ENCODE results near the gene LILRB3.

GRCh38 chr19:54169149-54169740 lies 53.6 kb downstream of the LILRB3 start:
- TF ChIP-seq CTCF (conservative IDR thresholded peaks at IDR 0.05; ENCODE audit: low read depth in 2 of 2) (no peak), EZH2 (IDR thresholded peaks at IDR 0.05; ENCODE audit: low read depth, unreplicated experiment) (no peak), POLR2AphosphoS5 (IDR thresholded peaks at IDR 0.05; ENCODE audit: low read depth) (no peak), CREB1 (CRISPR knock-in tag; IDR thresholded peaks at IDR 0.05; ENCODE audit: low read depth) (no peak), REST (IDR thresholded peaks at IDR 0.05; ENCODE audit: unreplicated experiment) (no peak), EZH2phosphoT487 (IDR thresholded peaks at IDR 0.05; ENCODE audit: unreplicated experiment) (no peak), JUNB (IDR thresholded peaks at IDR 0.05; ENCODE audit: unreplicated experiment) (no peak), ZNF114 (CRISPR knock-in tag; IDR thresholded peaks at IDR 0.05) (no peak)

All from GM23338 (cell line).